Skeletal muscle cell (primary cell): Measurements from ENCODE around the gene MCCC2.

ENCODE experiments used
- DNase-seq: peaks from one replicate; pipeline ENCODE4 v3.0.0-alpha.2; 2010; ENCODE audit warnings: low read depth
- H3K4me3 ChIP-seq: 2 replicates; pipeline ENCODE4 v1.5.1; 2011; ENCODE audit warnings: low read depth, mild to moderate bottlenecking, control low read depth, low read length, moderate library complexity

The MCCC2 gene

GRCh38 chr5:71703941-71704340 lies 116.8 kb downstream of the MCCC2 start:
- no peak for DNase-seq
- no peak overlapping the region for H3K4me3 ChIP-seq

- DNase-seq: no peak
- H3K4me3 ChIP-seq: no peak overlapping the region
Observed at GRCh38 chr5:71705421-71705820, 118.3 kb downstream of the MCCC2 start.

- DNase-seq: no peak
- no peak overlapping the region for H3K4me3 ChIP-seq
Observed at GRCh38 chr5:71706906-71707305, 119.8 kb downstream of the MCCC2 start.
